AG09309 (cell line): Measurements from ENCODE around the gene LYPD3.

ENCODE experiments used
- DNase-seq: peaks from one replicate; pipeline ENCODE4 v3.0.0-alpha.2; 2010; ENCODE audit warnings: low read depth
- H3K4me3 ChIP-seq: 2 replicates; pipeline ENCODE4 v1.5.1; 2011; ENCODE audit warnings: mild to moderate bottlenecking, low read depth, low read length, moderate library complexity; ENCODE audit not compliant: control insufficient read depth
- CTCF ChIP-seq: IDR thresholded peaks from 2 replicates; pipeline ENCODE4 v1.5.1; 2011; ENCODE audit warnings: mild to moderate bottlenecking, low read depth, low read length, inconsistent platforms; ENCODE audit not compliant: insufficient read depth, control insufficient read depth; ENCODE audit errors: missing control alignments

The LYPD3 gene

GRCh38 chr19:43498233-43498842, 32.9 kb upstream of the LYPD3 start:
- no peak for TF ChIP-seq CTCF
- no peak overlapping the region for H3K4me3 ChIP-seq
- DNase-seq, result no peak

GRCh38 chr19:43496960-43497359, 31.6 kb upstream of the LYPD3 start:
- no peak for DNase-seq
- TF ChIP-seq CTCF, result no peak
- no peak overlapping the region for H3K4me3 ChIP-seq

- no peak overlapping the region for H3K4me3 ChIP-seq
- TF ChIP-seq CTCF, result no peak
- no peak for DNase-seq
These were observed 29.7 kb upstream of the LYPD3 start for GRCh38 chr19:43495082-43495481.

GRCh38 chr19:43490759-43491158, 25.4 kb upstream of the LYPD3 start:
- H3K4me3 ChIP-seq, result no peak overlapping the region
- no peak for TF ChIP-seq CTCF
- DNase-seq, result no peak

- TF ChIP-seq CTCF, result no peak
- no peak for DNase-seq
- no peak overlapping the region for H3K4me3 ChIP-seq
These were observed 24.7 kb upstream of the LYPD3 start for GRCh38 chr19:43489979-43490599.

- TF ChIP-seq CTCF, result no peak
- H3K4me3 ChIP-seq, result no peak overlapping the region
- no peak for DNase-seq
These were observed 23.9 kb upstream of the LYPD3 start for GRCh38 chr19:43489310-43489709.
